ENCODE data around the gene CCDC63. TPM values are rescaled to one million over a fixed set of nuclear protein-coding genes. Genes with fewer than 3 reads are reported as not detected.

Gene CCDC63
- total and polyA plus RNA-seq, 9 of the 15 experiments (the other 6 are each of a cell fraction or from before 2014, with no cell fraction given), result not detected

GRCh38 chr12:110856542-110856941 is 9.8 kb downstream of the CCDC63 start:
- no peak overlapping the region for H3K9ac ChIP-seq (ENCODE audit: insufficient read depth in 1 of 2, low read depth in 2 of 2, low read length in 2 of 2)
- DNase-seq (ENCODE audit: extremely low read depth in 1 of 4, low spot score in 3 of 4), result no peak
- no peak overlapping the region for H3K4me3 ChIP-seq
- no TSS peak for BruUV-seq (replicated peaks)
- no peaks in the 10 kb centered on the region for H3K79me2 ChIP-seq (ENCODE audit: control insufficient read depth, insufficient read depth, low read length)
- H3K36me3 ChIP-seq (ENCODE audit: control insufficient read depth, insufficient read depth, low read length), result no peaks in the 10 kb centered on the region
- H3K4me1 ChIP-seq (replicated peaks in 1 of 2; ENCODE audit: control insufficient read depth in 2 of 2, insufficient read depth in 2 of 2, low read length in 2 of 2), result no peaks in the 10 kb centered on the region; a peak in 1 of 5 replicates
- no peaks in the 10 kb centered on the region for H3K9me1 ChIP-seq (ENCODE audit: control insufficient read depth, insufficient read depth, low read length)
- H3K27ac ChIP-seq (ENCODE audit: extremely low read depth, low read depth, low read length), result no peak overlapping the region
- WGBS (ENCODE audit: insufficient coverage, low coverage, missing lambda C conversion rate), result 13% methylated on average over 4 of the region's 4 CpGs
- H3K4me2 ChIP-seq (ENCODE audit: insufficient read depth, low read length), result no peak overlapping the region
- ChIA-PET CTCF (ENCODE audit: low intra/inter-chr PET ratio) (no interaction called here), POLR2A (interaction anchor here (0.6 kb wide), 1 partner anchor 356 kb away, joined by 3 read pairs; no protein-coding TSS in a partner anchor)
- no peak for ATAC-seq
- H2AFZ ChIP-seq (ENCODE audit: low read depth, low read length), result no peak overlapping the region
- H4K20me1 ChIP-seq (replicated peaks; ENCODE audit: control insufficient read depth, insufficient read depth, low read length), result no peaks in the 10 kb centered on the region
- H3K27me3 ChIP-seq (ENCODE audit: control insufficient read depth in 2 of 2, insufficient read depth in 2 of 2, low read length in 2 of 2), result peaks cover 11 to 39% of the 10 kb centered on the region in 2 experiments; a peak in 4 of 5 replicates
- intact Hi-C loops (cut with micrococcal nuclease), result no loop called here
- FAIRE-seq, result no peak
- no peaks in the 10 kb centered on the region for H3K9me3 ChIP-seq (replicated peaks; ENCODE audit: control insufficient read depth, insufficient read depth, low read depth, low read length)
- in situ Hi-C loops (cut with MboI), result no loop called here
- no peak for TF ChIP-seq HNRNPL (IDR thresholded peaks at IDR 0.05; ENCODE audit: low read depth, low read length)
- TF ChIP-seq ZBTB33 (CRISPR knock-in tag; IDR thresholded peaks at IDR 0.05), result no peak
- TF ChIP-seq SRF (CRISPR knock-in tag; IDR thresholded peaks at IDR 0.05), result no peak
- no peak for TF ChIP-seq ZNF318 (IDR thresholded peaks at IDR 0.05; ENCODE audit: borderline replicate concordance in 1 of 2, low read depth in 1 of 2)
- TF ChIP-seq AFF4 (CRISPR knock-in tag; IDR thresholded peaks at IDR 0.05), result no peak
- no peak for TF ChIP-seq GATA2 (CRISPR knock-in tag; IDR thresholded peaks at IDR 0.05)

Measured in K562 (cell line).